EL (cell line): ENCODE results near the gene CLMP.
"Not testable (repeated sequence)": the region's sequence is repeated elsewhere in the genome, so short reads cannot be mapped to it uniquely, and the experiment has no call there.

Source experiments
- DNase-seq: peaks from one replicate; pipeline ENCODE4 v3.0.0-alpha.2; 2016

CLMP gene

GRCh38 chr11:123129920-123130319 lies 65.1 kb downstream of the CLMP start:
- DNase-seq: peak; percentile 74

DNA sequence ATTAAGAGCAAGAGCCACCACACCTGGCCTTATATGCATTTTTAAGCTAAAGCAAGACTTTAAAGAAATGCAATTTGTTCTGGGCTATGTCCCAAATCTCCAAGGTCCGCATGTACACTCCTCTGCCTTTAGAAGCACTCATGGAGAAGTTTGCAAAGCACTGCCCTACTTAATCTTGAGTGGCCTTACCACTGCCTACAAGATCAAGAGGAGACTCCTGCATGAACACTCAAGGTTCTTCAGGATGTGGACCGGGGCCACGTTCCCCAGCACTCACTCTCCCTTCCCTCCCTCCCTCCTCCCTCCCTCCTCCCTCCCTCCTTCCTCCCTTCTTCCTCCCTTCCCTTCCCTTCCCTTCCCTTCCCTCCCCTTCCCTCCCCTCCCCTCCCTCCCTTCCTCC lies 69.9 kb downstream of the CLMP start:
- DNase-seq: no peak

DNA sequence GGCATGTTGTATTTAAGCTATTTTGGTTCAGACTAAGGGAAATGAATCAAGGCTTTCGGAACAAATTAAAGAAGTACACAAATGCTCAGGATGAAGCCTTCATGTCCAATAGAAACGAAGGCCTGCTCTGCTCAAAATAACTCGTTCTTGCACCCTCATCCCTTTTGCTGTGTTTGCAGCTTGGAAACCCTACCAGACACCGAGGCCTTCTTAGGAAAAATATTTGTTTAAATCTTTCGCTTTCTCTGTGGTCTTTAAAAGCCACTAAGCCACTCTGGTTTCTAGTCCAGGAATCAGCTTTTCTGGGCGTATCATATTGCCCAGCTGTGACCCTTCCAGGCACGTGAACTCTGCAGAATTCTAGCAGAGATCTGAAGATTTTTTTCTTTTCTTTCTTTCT lies 72.2 kb downstream of the CLMP start:
- DNase-seq: no peak

DNA sequence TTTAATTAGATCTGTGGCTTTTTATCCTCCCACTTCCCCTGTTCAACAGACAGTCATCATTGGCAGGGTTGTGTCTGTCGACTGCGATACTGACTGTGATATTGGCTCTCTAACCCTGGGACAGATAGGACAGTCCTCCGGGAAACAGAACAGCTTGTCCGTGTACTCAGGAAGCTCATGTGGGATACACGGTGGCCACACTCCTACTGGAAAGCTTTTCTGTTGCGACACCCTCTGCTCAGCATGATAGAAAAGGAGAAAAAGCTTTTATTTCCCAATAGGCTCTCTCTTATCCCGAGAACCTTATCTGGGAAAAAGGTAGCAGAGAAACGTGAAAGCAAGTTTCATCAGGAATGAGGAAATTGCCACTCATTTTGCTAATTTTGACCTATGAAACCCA lies 72.7 kb downstream of the CLMP start:
- peak; percentile 37 for DNase-seq

DNA sequence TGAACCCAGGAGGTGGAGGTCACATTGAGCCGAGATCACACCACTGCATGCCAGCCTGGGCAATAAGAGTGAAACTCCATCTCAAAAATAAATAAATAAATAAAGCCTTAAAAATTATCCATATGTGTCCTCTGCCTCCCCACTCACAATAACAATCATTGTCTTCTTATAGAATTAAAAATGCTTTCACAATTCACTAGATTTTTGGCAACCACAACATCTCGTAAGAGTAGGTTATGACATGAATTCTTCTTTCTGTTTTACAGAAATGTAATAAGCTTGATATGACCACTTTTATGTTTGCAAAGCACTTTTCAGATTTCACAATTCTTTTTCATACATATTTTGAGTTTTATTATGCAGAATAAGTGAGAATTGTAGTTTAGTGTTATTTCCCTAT lies 78.6 kb downstream of the CLMP start:
- DNase-seq: no peak

GRCh38 chr11:123111465-123111864 lies 83.6 kb downstream of the CLMP start:
- DNase-seq: peak; percentile 54

DNA sequence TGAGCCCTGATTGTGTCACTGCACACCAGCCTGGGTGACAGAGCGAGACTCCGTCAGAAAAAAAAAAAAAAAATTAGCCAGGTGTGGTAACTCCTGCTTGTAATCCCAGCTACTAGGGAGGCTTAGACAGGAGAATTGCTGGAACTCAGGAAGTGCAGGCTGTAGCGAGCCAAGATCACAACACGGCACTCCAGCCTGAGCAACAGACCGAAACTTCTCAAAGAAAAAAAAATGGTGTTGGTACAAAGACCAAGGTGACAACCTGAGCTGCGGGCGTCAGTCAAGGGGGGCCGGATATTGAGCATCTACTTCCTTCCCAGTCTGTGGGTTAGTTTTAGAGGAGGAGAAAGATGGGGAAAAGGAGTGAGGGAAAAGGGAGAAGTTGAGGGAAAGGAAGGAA lies 84.7 kb downstream of the CLMP start:
- no peak for DNase-seq

GRCh38 chr11:123107945-123108495 lies 87.0 kb downstream of the CLMP start:
- no peak for DNase-seq

GRCh38 chr11:123104697-123105096 lies 90.4 kb downstream of the CLMP start:
- no peak for DNase-seq

GRCh38 chr11:123103326-123103980 lies 91.6 kb downstream of the CLMP start:
- DNase-seq: peak; percentile 65

DNA sequence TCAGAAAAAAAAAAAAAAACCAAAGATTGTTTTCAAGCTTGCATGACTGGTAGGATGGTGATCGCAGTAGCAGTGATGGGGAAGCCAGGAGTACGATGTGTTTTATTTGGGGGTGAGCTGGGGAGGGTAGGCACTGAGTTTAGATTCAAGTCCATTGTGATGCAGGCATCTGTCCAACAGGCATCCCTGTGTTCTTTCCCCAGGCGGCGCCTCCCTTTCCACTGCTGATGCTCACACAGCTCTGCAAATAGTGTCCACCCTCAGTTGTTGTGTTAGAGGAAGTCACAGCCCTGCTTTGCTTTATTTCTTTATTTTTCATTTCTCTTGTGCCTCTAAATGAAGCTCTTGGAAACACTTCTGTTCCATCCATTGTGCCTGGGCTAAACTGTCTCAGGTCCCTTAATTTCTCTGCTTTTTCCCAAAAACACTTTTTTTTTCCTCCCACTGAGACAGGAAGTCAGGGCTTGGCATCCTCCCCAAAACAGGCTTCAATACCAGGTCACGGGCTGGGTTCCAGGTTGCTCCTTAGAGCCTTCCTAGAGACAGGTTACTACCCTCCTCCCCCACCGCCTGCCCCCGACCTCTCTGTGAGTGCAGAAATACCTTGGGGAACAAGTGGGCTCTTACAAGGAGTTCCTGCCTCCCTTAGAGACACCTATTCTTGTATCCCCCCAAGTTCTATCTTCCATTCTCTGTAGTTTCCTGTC lies 94.5 kb downstream of the CLMP start:
- DNase-seq: no peak

DNA sequence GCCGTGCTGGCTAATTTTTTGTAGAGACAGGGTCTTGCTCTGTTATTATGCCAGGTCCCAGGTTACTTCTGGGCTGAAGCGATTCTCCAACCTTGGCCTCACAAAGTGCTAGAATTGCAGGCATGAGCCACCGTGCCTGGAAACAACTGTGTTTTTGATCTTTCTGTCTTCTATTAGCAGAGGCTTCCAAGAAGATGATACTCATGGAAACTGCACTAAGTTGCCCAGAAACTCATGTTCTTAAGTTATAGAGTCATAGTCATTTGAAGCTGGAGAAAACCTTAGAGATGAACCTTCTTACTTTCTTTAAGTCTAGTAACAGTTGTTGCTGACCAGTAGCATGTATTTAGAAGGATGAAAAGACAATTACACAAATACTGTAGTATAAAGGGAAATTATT lies 96.1 kb downstream of the CLMP start:
- DNase-seq: no peak

GRCh38 chr11:123093739-123094138 lies 101.3 kb downstream of the CLMP start:
- DNase-seq: no peak

DNA sequence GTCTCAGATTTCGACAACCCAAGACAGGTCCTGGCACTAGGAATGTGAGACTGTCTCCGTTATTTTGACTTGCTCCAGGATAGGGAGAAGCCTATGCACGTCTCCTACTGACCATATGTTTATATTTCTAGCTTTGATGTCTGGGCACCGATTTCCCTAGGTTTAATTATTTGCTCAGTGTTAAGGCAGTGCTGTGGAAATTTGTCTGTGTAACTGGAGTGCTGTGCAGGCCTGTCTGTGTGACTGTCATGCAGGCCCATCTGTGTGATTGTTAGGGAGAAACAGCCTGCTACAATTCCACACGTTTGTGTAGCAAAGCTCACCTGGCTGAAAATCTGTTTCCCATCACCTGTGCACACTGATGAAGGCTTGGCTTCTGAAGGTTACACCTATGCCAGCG lies 103.5 kb downstream of the CLMP start:
- no peak for DNase-seq

- not testable (repeated sequence) for DNase-seq
Measured at GRCh38 chr11:123090168-123090567, 104.9 kb downstream of the CLMP start.

GRCh38 chr11:123088896-123089295 lies 106.2 kb downstream of the CLMP start:
- not testable (repeated sequence) for DNase-seq

DNA sequence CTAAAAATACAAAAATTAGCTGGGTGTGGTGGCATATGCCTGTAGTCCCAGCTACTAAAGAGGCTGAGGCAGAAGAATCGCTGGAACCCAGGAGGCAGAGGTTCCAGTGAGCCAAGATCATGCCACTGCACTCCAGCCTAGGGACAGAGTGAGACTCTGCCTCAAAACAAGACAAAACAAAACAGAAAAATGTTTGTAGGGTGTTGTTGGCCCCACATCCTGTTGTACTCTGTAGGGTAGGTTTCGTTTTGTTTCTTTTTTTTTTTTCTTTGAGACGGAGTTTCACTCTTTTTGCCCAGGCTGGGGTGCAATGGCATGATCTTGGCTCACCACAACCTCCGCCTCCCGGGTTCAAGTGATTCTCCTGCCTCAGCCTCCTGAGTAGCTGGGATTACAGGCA lies 107.4 kb downstream of the CLMP start:
- not testable (repeated sequence) for DNase-seq

- DNase-seq: no peak
Measured at GRCh38 chr11:123086305-123086704, 108.7 kb downstream of the CLMP start.

GRCh38 chr11:123085497-123085896 lies 109.6 kb downstream of the CLMP start:
- no peak for DNase-seq

DNA sequence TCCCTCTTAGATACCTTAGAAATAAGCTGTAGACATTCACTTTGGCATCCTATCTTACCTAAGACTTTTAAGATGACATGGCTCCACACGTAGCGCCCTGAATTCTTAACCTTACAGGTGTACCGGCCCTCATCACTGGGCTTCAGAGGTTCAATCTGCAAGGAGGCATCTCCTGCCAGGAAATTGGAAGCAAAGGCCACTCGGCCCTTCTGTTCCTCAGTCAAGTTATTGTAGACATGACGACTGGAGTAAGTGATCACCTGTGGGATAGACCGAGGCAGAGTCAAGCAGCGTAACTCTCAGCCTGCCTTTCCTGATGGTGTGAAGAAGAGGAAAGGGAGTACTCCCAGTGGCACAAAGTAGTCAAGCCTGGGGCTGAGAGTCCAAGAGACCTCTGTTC lies 110.6 kb downstream of the CLMP start:
- no peak for DNase-seq

- DNase-seq: peak; percentile 95
Measured at GRCh38 chr11:123083623-123084029, 111.4 kb downstream of the CLMP start.

DNA sequence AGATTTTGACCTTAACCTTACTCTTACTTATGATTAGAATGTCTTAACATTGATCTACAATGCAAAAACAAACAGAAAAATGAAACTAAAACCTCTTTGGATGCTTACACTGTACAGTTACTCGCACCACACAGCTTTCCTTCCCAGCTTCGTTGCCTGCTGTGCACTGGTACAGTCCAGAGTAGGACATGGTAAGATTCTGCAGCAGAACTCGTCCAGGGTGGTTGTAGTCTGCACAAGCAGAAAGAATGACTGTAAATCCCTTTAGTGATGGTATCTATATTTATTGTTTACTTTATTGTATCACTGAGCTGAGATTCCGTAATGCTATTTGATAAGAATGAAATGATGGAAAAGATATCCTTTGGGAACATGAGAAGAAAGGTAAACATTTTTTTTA lies 112.1 kb downstream of the CLMP start:
- no peak for DNase-seq

- DNase-seq: no peak
Measured at GRCh38 chr11:123080015-123080414, 115.0 kb downstream of the CLMP start.

GRCh38 chr11:123076484-123076883 lies 118.6 kb downstream of the CLMP start:
- DNase-seq: no peak
